Prostate gland (tissue), 2 donors: ENCODE data around the gene KLHL2.

Experiments
- CTCF ChIP-seq, 4 experiments: fragments of 200-600 bp in 2 of 4; fragments of 450-650 bp in 2 of 4; sonication (generic) in 2 of 4; IDR thresholded peaks; 1 replicate in 3 of 4; 2 replicates in 1 of 4; pipeline ENCODE4 v1.5.1; 2016 to 2019; ENCODE audit warnings: antibody characterized with exemption in 4 of 4, mild to moderate bottlenecking in 2 of 4, moderate library complexity in 2 of 4
- POLR2A ChIP-seq: fragments of 450-650 bp; IDR thresholded peaks from one replicate; pipeline ENCODE4 v1.6.1; 2016; ENCODE audit warnings: antibody characterized with exemption, mild to moderate bottlenecking
- POLR2AphosphoS5 ChIP-seq: sonication (generic); formaldehyde crosslinking; IDR thresholded peaks from one replicate; pipeline ENCODE4 v1.6.1; 2017; ENCODE audit warnings: antibody characterized with exemption

GRCh38 chr4:165319030-165319429 is 111.7 kb downstream of the KLHL2 start:
- TF ChIP-seq POLR2A (no peak), CTCF (IDR thresholded peaks at IDR 0.05) (no peak), POLR2AphosphoS5 (no peak)
